Measurements from ENCODE around the gene ZBTB9. TPM values are rescaled to one million over a fixed set of nuclear protein-coding genes. Genes with fewer than 3 reads are reported as not detected.

Gene ZBTB9
- total and polyA plus RNA-seq, 2 donors (not counting 1 experiment from before 2014, with no cell fraction given) = 2.9 to 11.8 TPM

DNA sequence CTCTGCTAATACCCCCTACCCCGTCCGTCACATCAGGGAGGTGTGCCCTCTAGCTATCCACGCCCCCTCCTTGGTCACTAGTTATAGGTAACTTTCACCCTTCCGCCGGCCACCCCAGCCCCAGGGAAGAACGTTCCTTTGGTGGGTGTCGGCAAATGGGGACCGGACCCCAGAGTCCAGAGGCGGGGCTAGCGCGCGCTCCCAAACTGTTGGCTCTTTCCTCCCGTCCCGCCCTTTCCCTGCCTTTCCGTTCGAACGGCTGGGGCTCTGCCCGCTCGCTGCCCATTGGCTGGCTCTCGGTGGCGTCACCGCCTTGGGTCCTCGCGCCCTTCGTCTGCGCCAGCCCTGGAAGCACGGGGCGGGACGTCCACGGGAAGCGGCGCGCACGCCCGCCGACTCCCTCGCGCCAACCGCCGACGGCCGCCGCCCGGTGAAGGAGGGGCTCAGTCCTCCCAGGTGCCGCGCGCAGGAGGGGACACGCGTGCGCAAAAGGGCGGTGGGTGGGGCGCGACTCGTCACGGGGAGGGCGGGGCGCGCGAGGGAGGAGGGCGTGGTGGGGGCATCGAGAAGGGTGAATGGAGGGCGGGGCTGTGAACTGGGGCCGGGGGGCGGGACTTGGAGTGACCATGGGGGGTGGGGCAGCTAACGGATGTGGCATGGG lies 44.2 kb upstream of the ZBTB9 start:
- Histone ChIP-seq H3K4me1 (ENCODE audit: control insufficient read depth in 2 of 2, insufficient read depth in 2 of 2, low read length in 2 of 2) (peaks cover 37 to 52% of the 10 kb centered on the region in 2 donors), H3K9me3 (ENCODE audit: control extremely low read depth in 1 of 3, control insufficient read depth in 2 of 3, insufficient read depth in 1 of 3, low read length in 2 of 3) (no peaks in the 10 kb centered on the region), H3K27ac (ENCODE audit: low read length in 2 of 2) (peak overlapping the region; percentile 96 to 98), H3K79me2 (ENCODE audit: control insufficient read depth, insufficient read depth, low read length) (peaks cover 29% of the 10 kb centered on the region), H4K20me1 (ENCODE audit: control insufficient read depth, insufficient read depth, low read length, poor library complexity, severe bottlenecking) (peaks cover 13% of the 10 kb centered on the region), H3K36me3 (replicated peaks in 1 of 2; ENCODE audit: control extremely low read depth in 1 of 2, control insufficient read depth in 1 of 2, extremely low read depth in 1 of 2, insufficient read depth in 2 of 2, low read length in 1 of 2) (peaks cover 0 to 31% of the 10 kb centered on the region in 2 experiments), H3K9ac (ENCODE audit: low read length) (peak overlapping the region; percentile 96), H3K4me2 (replicated peaks; ENCODE audit: low read depth, low read length, poor library complexity, severe bottlenecking) (peak overlapping the region; percentile 81), H2AFZ (ENCODE audit: insufficient read depth, low read depth, low read length, poor library complexity, severe bottlenecking) (peak overlapping the region; percentile 85), H3K27me3 (replicated peaks in 1 of 4; ENCODE audit: control extremely low read depth in 1 of 4, control insufficient read depth in 3 of 4, insufficient read depth in 4 of 4, low read length in 3 of 4) (no peaks in the 10 kb centered on the region), H3K4me3 (ENCODE audit: control extremely low read depth in 1 of 5, extremely low read depth in 1 of 5, insufficient read depth in 1 of 5, low read depth in 2 of 5, low read length in 4 of 5) (peak overlapping the region; percentile 63 to 91 (median 84))
- WGBS (ENCODE audit: insufficient coverage) = under 1% methylated on average over 48 of the region's 65 CpGs
- TF ChIP-seq, protein P1, sequence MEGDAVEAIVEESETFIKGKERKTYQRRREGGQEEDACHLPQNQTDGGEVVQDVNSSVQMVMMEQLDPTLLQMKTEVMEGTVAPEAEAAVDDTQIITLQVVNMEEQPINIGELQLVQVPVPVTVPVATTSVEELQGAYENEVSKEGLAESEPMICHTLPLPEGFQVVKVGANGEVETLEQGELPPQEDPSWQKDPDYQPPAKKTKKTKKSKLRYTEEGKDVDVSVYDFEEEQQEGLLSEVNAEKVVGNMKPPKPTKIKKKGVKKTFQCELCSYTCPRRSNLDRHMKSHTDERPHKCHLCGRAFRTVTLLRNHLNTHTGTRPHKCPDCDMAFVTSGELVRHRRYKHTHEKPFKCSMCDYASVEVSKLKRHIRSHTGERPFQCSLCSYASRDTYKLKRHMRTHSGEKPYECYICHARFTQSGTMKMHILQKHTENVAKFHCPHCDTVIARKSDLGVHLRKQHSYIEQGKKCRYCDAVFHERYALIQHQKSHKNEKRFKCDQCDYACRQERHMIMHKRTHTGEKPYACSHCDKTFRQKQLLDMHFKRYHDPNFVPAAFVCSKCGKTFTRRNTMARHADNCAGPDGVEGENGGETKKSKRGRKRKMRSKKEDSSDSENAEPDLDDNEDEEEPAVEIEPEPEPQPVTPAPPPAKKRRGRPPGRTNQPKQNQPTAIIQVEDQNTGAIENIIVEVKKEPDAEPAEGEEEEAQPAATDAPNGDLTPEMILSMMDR (IDR thresholded peaks at IDR 0.05) = no peak
- TF ChIP-seq EZH2 (IDR thresholded peaks at IDR 0.05; ENCODE audit: borderline replicate concordance, insufficient read depth, low read depth, low read length, poor library complexity, severe bottlenecking) = no peak
- CTCF ChIA-PET = interaction anchor here (0.8 to 1.2 kb wide), 3 partner anchors 15 to 176 kb away, joined by 3 to 5 read pairs (median 4); no protein-coding TSS in a partner anchor
- Mint-ChIP-seq H3K4me1 (peaks cover 47% of the 10 kb centered on the region), H3K4me3 (peak overlapping the region; percentile 87), H3K27me3 (no peaks in the 10 kb centered on the region), H3K9me3 (ENCODE audit: insufficient read depth) (no peaks in the 10 kb centered on the region), H3K27ac (peak overlapping the region; percentile 94)
- intact Hi-C loops (cut with micrococcal nuclease) = loop anchor here (1.0 to 2.0 kb wide), 12 partner anchors 8 to 210 kb away; partner anchors contain the start of genes CUTA, KIFC1, PFDN6 and RGL2
- POLR2A ChIA-PET = interaction anchor here (0.6 to 1.5 kb wide), 20 partner anchors 8 to 438 kb away, joined by 3 to 16 read pairs (median 5); partner anchors contain the start of genes BAK1, CUTA, HSD17B8 and KIFC1
- DNase-seq = peak; percentile 98
- ATAC-seq (ENCODE audit: low read depth) = peak; percentile 74

All from B cell (primary cell).